ENCODE measurements around the gene MYO3B.

- TF ChIP-seq POLR2A (IDR thresholded peaks at IDR 0.05) (no peak), CTCF (IDR thresholded peaks at IDR 0.05) (no peak)
Measured at GRCh38 chr2:170236680-170237047, 58.7 kb downstream of the MYO3B start.
